ENCODE measurements around the gene ZNF429. TPM values are rescaled to one million over a fixed set of nuclear protein-coding genes. Genes with fewer than 3 reads are reported as not detected.

The ZNF429 gene
- total RNA-seq, 2 donors from 2014 or later: 7.2 to 9.8 TPM

GRCh38 chr19:21587549-21587948, 82.1 kb downstream of the ZNF429 start:
- H3K36me3 ChIP-seq: no peaks in the 10 kb centered on the region
- peaks cover 0 to 13% of the 10 kb centered on the region in 2 donors for H3K4me1 ChIP-seq
- no peak overlapping the region for H3K4me3 ChIP-seq
- no peak for TF ChIP-seq CTCF (IDR thresholded peaks at IDR 0.05)
- DNase-seq (ENCODE audit: low spot score): no peak
- no peaks in the 10 kb centered on the region for H3K27me3 ChIP-seq
- peak overlapping the region in 1 of 2 donors; percentile 84 for H3K27ac ChIP-seq
- H3K9me3 ChIP-seq: peaks cover 0 to 4% of the 10 kb centered on the region in 2 donors

GRCh38 chr19:21588065-21588601, 82.7 kb downstream of the ZNF429 start:
- H3K36me3 ChIP-seq: no peaks in the 10 kb centered on the region
- no peaks in the 10 kb centered on the region for H3K27me3 ChIP-seq
- H3K4me3 ChIP-seq: no peak overlapping the region
- no peak overlapping the region for H3K27ac ChIP-seq
- H3K9me3 ChIP-seq: peaks cover 0 to 3% of the 10 kb centered on the region in 2 donors
- H3K4me1 ChIP-seq: peaks cover 0 to 13% of the 10 kb centered on the region in 2 donors
- no peak for TF ChIP-seq CTCF (IDR thresholded peaks at IDR 0.05)
- no peak for DNase-seq (ENCODE audit: low spot score)

- DNase-seq (ENCODE audit: low spot score): no peak
- no peak overlapping the region for H3K4me3 ChIP-seq
- peaks cover 0 to 11% of the 10 kb centered on the region in 2 donors for H3K4me1 ChIP-seq
- no peaks in the 10 kb centered on the region for H3K9me3 ChIP-seq
- H3K27ac ChIP-seq: no peak overlapping the region
- no peaks in the 10 kb centered on the region for H3K27me3 ChIP-seq
- no peak for TF ChIP-seq CTCF (IDR thresholded peaks at IDR 0.05)
- H3K36me3 ChIP-seq: no peaks in the 10 kb centered on the region
These were observed 85.5 kb downstream of the ZNF429 start for GRCh38 chr19:21590867-21591266.

GRCh38 chr19:21593008-21593481, 87.6 kb downstream of the ZNF429 start:
- Histone ChIP-seq H3K36me3 (no peaks in the 10 kb centered on the region), H3K4me1 (peaks cover 0 to 11% of the 10 kb centered on the region in 2 donors), H3K27me3 (no peaks in the 10 kb centered on the region), H3K9me3 (no peaks in the 10 kb centered on the region), H3K27ac (no peak overlapping the region), H3K4me3 (no peak overlapping the region)
- no peak for TF ChIP-seq CTCF (IDR thresholded peaks at IDR 0.05)
- DNase-seq (ENCODE audit: low spot score): no peak

- Histone ChIP-seq H3K4me1 (peaks cover 0 to 11% of the 10 kb centered on the region in 2 donors), H3K9me3 (no peaks in the 10 kb centered on the region), H3K27ac (no peak overlapping the region), H3K4me3 (no peak overlapping the region), H3K27me3 (no peaks in the 10 kb centered on the region), H3K36me3 (no peaks in the 10 kb centered on the region)
- no peak for DNase-seq (ENCODE audit: low spot score)
- TF ChIP-seq CTCF (IDR thresholded peaks at IDR 0.05): no peak
These were observed 88.1 kb downstream of the ZNF429 start for GRCh38 chr19:21593502-21593901.
